Measurements from ENCODE around the gene ZFP57. TPM values are rescaled to one million over a fixed set of nuclear protein-coding genes. Genes with fewer than 3 reads are reported as not detected.

ZFP57 gene
- total RNA-seq (2022; extraction: Qiagen RNA extraction), result not detected in 5 replicates

GRCh38 chr6:29680904-29681303 lies at the start of gene ZFP57:
Gene ZFP57 (minus strand): TSS chr6:29681152. CDS start chr6:29677003, 4,149 bp downstream.

GRCh38 chr6:29723262-29723665 lies 42.3 kb upstream of the ZFP57 start, which contains the start of gene HLA-F:
Gene HLA-F (plus strand): TSS chr6:29723434. CDS start chr6:29723464, 30 bp downstream.

DNA sequence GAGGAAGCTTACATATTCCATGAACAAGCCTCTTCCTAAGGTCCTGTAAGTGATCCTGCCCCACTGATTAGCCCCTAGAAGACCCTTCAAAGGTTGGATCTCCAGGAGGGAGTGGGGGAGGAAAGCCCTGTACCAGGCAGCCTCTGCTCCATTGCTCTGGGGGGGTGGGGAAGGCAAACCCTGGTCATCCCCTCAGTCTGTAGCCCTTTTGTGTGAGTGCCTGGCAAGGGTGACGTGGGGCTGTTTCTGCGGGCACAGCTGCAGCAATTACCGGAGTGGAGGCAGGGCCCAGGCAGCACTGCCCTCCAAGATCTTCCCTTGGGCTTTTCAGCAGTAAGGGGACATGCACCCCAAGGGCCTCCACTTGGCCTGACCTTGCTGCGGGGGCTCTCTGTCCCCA lies 24.2 kb downstream of the ZFP57 start, which contains the start of gene MOG:
MOG (plus strand) TSS at position 295 of the 400 bp plus-strand sequence. CDS start 118 bp downstream, outside the sequence.

GRCh38 chr6:29632789-29633533 lies 48.0 kb downstream of the ZFP57 start, which contains the start of gene GABBR1:
Gene GABBR1 (minus strand): TSS chr6:29633183. CDS start chr6:29632385, 798 bp downstream.

Other genes starting within 250 kb of the ZFP57 start
- not detected in 5 replicates for gene OR10C1, start 241.8 kb downstream of the ZFP57 start, total RNA-seq (2022; extraction: Qiagen RNA extraction)
- not detected in 5 replicates for gene OR11A1, start 224.1 kb downstream of the ZFP57 start, total RNA-seq (2022; extraction: Qiagen RNA extraction)
- gene OR2H1, start 224.0 kb downstream of the ZFP57 start, total RNA-seq (2022; extraction: Qiagen RNA extraction), result not detected in 5 replicates
- not detected in 5 replicates for gene MAS1L, start 193.2 kb downstream of the ZFP57 start, total RNA-seq (2022; extraction: Qiagen RNA extraction)
- gene UBD, start 121.4 kb downstream of the ZFP57 start, total RNA-seq (2022; extraction: Qiagen RNA extraction), result 0.31 to 0.97 TPM (median 0.61 TPM) in 5 replicates
- not detected in 5 replicates for gene OR2H2, start 96.0 kb downstream of the ZFP57 start, total RNA-seq (2022; extraction: Qiagen RNA extraction)
- gene GABBR1, start 48.0 kb downstream of the ZFP57 start, total RNA-seq (2022; extraction: Qiagen RNA extraction), result 3.7 to 5.8 TPM (median 4.8 TPM) in 5 replicates
- not detected in 5 replicates for gene MOG, start 24.1 kb downstream of the ZFP57 start, total RNA-seq (2022; extraction: Qiagen RNA extraction)
- 3.6 to 4.4 TPM (median 4.2 TPM) in 5 replicates for gene HLA-F, start 42.3 kb upstream of the ZFP57 start, total RNA-seq (2022; extraction: Qiagen RNA extraction)
- not detected in 5 replicates for gene HLA-G, start 146.7 kb upstream of the ZFP57 start, total RNA-seq (2022; extraction: Qiagen RNA extraction)